GOT3 (cell line): Measurements from ENCODE around the gene BMP2K.

ENCODE experiments used
- DNase-seq: peaks from one replicate; lab custom pipeline; 2025; ENCODE audit warnings: mixed read lengths; lab: John Stamatoyannopoulos, UW

BMP2K gene

GRCh38 chr4:78764498-78764961, 11.6 kb upstream of the BMP2K start:
- no peak for DNase-seq

- DNase-seq, result no peak
Measured at GRCh38 chr4:78765432-78766006, 10.6 kb upstream of the BMP2K start.

DNA sequence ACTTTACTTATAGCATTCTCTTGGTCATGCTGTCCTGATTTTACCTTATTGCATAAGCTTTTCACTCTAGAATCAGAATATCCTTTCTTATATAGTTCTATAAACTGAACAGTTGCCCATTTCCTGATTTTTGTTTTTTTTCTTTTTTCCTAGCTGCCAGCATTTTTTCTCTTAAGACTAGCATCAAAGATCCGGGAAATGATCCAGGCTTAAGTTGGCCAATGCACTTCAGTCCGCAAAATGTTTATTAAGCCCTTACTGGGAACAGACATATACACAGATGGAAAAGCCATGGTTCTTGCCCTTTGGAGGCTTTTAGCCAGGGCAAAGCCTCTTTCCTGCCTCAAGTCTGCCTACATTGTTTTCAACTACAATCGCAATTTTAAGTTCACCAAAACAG, 10.1 kb upstream of the BMP2K start:
- no peak for DNase-seq

DNA sequence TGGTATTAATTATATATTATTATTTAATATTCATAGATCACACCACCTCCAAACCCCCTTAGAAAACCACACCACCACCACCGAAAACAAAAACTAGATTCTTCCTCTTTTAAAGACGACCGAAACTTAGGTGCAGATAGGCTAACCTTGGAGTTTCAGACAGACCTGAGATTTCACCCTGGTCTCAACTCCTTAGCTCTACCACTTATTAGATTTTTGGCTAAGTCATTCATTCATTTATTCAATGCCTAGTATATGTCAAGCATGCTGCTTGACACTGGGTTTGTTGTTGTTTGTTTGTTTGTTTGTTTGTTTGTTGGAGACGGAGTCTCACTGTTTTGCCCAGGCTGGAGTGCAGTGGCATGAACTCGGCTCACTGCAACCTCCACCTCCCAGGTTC, 9.5 kb upstream of the BMP2K start:
- no peak for DNase-seq

DNA sequence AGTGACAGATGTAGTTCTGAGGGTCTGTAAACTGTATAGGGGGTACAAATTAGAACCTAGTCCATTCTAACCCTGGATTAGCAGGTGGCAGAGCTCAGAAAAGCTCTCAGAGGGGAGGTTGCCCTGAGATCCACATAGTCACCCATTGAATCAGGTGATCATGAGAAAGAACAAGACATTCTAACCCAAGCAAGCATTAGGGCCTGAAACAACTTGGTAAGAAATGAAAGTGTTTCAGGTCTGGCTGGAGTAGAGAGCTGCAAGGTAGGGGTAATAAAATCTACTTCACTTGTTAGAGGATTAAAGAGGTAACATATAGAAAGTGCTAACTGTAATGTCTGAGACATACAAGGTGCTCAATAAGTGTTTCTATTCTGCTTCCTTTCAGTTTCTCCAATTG, 8.8 kb upstream of the BMP2K start:
- DNase-seq, result no peak

- DNase-seq, result no peak
Measured at GRCh38 chr4:78768452-78769180, 7.5 kb upstream of the BMP2K start.

- DNase-seq, result no peak
Measured at GRCh38 chr4:78770091-78770642, 6.0 kb upstream of the BMP2K start.

- no peak for DNase-seq
Measured at GRCh38 chr4:78772526-78773091, 3.5 kb upstream of the BMP2K start.

DNA sequence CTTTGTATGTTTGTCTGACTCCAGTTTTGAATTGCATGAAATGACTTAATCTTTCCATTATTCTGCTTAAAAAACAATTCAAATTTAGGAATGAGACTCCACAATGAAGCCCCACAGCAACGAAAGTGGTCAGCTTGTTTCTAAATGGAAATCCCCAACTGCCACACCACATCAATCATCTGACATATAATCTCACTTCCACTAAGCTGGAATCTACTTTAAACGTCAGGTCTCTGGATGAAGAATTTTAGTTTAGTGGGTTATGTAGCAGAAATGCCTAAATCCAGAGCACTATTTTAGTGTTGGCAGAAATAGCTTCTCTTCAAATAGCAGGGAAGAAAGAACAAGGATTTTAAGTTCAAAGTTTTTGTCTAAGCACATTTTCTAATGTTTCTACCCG, 1.7 kb upstream of the BMP2K start:
- no peak for DNase-seq

GRCh38 chr4:78775303-78776078, 659 bp upstream of the BMP2K start:
- peak; percentile 82 for DNase-seq

DNA sequence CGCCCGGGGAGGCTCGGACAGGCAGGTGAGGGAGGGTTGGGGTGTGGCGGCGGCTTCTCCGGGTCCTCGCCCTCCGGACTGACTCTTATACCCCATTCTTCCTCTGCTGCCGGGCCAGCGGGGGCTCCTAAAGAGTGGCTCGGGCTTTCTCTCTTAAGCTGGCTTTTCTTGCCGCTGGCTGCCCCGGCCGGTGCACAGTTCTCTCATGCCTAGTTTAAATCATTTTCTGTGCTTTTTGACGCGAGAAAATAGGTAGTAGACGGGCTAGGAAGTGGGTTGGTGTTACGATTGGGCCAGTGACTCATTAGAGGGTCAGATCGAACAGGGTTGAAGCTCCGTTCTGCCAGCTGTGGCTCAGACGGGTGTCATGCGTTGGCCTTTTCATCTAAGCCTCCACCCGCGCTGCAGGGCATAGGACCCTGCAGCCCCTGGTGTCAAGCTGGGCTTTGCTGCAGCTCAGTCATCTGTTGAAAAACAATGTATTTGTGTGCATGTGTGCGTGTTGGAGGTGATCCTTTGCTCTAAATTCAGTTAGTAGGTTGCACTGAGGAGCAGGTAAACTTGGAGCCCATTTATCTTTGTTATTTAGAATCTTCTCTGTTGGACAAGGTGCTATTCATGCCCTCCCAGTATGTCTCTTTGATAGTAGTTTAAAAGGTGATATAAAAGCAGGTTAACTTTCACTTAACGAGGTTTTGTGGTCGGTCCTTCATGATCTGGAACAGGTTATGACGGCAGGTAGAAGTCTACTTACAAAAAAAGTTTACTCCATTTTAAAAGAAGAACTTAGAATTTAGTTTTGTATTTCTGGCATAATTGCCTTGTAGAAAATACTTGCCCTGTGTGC, 802 bp downstream of the BMP2K start:
- DNase-seq, result no peak

- no peak for DNase-seq
Measured at GRCh38 chr4:78777576-78777940, 1.4 kb downstream of the BMP2K start.

DNA sequence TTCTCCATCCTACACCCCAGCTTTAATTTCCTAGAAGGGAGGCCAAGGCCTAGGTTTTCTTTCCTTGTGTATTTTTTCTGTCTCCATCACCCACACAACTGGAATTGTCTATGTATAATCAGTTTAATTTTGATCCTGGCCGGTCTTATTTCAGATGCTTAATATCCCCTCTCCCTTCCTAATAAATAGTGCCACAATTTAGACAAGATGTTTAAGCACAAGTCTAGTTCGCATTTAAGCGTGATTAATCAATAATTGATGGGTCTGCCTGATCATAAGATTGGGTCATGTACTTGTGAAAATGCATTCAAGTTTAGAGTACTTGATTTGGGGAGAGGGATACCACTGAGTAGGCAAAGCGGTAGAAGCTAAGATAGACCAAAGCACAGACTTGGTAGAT, 2.4 kb downstream of the BMP2K start:
- DNase-seq, result no peak

- DNase-seq, result no peak
Measured at GRCh38 chr4:78779280-78779679, 3.1 kb downstream of the BMP2K start.

DNA sequence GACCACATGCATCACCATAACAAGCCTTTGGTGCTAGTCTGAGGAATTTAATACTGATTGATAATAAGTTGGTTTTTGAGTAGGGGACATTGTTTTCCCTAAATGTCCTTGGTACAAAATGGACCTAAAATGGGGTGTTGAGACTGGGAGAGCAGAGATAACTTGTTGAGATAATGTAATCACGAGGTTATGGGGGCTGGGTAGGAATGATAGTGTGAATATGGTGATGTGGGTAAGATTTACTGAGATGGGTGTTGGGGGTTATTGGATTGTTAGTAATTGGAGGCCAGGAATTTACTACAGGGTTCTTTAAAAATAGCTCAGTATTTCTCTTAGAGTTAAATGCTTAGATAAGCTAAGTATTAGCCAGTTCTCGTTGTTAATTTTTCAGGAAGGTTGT, 3.9 kb downstream of the BMP2K start:
- no peak for DNase-seq

DNA sequence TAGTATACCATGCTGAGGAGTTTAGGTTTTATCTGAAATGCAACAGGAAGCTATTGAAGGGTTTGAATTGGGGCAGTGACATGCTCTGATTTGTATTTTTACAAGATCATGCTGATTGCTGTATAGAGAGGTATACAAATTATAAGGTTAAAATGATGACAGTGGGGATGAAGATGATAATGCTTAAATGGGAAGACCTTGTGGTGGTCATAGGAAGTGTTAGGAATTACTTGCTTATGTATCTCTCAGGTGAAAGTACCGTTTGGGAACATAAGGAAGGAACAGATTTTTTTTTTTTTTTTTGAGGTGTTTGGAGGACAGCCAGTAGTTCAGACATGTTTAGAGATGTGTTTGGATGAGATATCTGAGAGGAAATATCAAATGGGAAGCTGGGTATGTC, 5.0 kb downstream of the BMP2K start:
- no peak for DNase-seq

GRCh38 chr4:78781924-78782323, 5.8 kb downstream of the BMP2K start:
- DNase-seq, result no peak

- no peak for DNase-seq
Measured at GRCh38 chr4:78784236-78784865, 8.2 kb downstream of the BMP2K start.

DNA sequence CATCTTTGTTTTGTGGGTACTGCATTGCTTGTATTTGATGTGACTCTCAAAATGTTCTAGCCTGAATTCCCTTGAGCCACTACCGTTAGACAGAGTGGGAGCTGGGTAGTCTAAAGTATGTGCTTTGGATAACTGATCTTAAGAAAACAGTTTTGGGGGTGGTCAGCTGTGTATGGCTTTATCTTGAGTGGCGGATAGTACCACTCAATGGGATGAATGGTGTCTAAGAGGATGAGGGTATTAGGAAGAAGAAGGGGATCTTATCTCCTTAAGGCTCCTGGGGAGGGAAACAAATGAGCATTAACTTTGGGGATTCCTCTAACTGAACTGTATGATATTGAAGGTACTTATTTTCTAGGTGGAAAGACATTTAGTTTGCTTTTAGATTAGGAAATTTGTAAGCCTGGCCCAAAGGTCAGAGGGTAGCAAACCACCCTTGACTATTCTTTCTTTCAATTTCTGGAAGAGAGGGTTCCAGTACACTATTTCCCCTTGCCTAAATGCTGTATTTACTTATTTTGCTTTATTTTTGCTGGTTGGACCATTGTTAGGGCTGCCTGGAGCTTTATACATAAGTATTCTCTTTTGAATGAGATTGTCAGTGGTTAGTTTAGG, 11.3 kb downstream of the BMP2K start:
- no peak for DNase-seq

GRCh38 chr4:78788007-78788889, 12.1 kb downstream of the BMP2K start:
- no peak for DNase-seq
